Measurements from ENCODE around the gene SLC25A18.
A peak's percentile ranks its signal among the peaks of the same experiment; 100 is the strongest.

SLC25A18 gene

DNA sequence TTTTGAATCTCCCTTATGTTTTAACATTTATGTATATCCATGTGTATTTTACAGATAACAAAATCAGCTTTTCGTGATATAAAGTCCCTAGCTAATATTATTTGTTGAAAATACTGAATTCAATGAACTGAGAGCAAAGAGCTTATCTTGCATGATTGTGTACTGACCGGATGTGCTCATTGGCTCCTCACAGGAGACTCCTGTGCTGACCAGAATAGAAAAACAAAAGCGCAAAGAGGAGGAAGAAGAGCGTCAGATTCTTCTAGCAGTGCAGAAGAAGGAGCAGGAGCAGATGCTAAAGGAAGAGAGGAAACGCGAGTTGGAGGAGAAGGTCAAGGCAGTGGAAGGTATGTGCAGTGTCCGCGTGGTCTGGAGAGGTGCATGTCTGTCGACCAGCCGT is 39.4 kb upstream of the SLC25A18 start:
- no peaks in the 10 kb centered on the region for H3K36me3 ChIP-seq (ENCODE audit: low read depth)
- TF ChIP-seq, protein P1, sequence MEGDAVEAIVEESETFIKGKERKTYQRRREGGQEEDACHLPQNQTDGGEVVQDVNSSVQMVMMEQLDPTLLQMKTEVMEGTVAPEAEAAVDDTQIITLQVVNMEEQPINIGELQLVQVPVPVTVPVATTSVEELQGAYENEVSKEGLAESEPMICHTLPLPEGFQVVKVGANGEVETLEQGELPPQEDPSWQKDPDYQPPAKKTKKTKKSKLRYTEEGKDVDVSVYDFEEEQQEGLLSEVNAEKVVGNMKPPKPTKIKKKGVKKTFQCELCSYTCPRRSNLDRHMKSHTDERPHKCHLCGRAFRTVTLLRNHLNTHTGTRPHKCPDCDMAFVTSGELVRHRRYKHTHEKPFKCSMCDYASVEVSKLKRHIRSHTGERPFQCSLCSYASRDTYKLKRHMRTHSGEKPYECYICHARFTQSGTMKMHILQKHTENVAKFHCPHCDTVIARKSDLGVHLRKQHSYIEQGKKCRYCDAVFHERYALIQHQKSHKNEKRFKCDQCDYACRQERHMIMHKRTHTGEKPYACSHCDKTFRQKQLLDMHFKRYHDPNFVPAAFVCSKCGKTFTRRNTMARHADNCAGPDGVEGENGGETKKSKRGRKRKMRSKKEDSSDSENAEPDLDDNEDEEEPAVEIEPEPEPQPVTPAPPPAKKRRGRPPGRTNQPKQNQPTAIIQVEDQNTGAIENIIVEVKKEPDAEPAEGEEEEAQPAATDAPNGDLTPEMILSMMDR (IDR thresholded peaks at IDR 0.05; ENCODE audit: poor library complexity, severe bottlenecking) = no peak
- H3K27ac ChIP-seq (ENCODE audit: poor library complexity, severe bottlenecking) = no peak overlapping the region
- H3K27me3 ChIP-seq (ENCODE audit: insufficient read depth, poor library complexity, severe bottlenecking) = no peaks in the 10 kb centered on the region
- H3K9me3 ChIP-seq (ENCODE audit: severe bottlenecking) = no peaks in the 10 kb centered on the region
- H3K4me3 ChIP-seq (ENCODE audit: severe bottlenecking) = no peak overlapping the region
- no peaks in the 10 kb centered on the region for H3K4me1 ChIP-seq (ENCODE audit: insufficient read depth, poor library complexity, severe bottlenecking)
- DNase-seq (ENCODE audit: low spot score) (no peak), ATAC-seq (ENCODE audit: low read depth) (no peak)

DNA sequence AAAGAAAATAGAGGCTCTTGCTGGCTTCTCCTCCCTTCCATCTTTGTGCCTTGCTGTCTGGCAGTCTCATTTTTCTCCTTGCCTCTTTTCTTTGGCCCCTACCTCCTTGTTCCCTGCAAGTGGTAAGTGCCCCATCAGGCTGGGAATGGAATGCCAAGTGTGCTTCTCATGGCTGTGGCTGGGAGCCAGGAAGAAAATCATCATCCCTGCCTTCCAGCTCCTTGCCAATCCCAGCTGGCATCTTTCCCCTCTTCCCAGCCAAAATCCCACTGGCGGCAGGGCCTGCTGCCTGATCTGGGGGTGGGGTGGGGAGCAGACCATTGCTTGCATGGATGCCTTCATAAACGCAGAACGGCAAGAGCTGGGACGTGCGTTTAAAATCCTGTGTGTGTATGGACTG is 27.0 kb upstream of the SLC25A18 start:
- TF ChIP-seq, protein P1 (IDR thresholded peaks at IDR 0.05; ENCODE audit: poor library complexity, severe bottlenecking) = no peak
- Histone ChIP-seq H3K4me3 (ENCODE audit: severe bottlenecking) (no peak overlapping the region), H3K27me3 (ENCODE audit: insufficient read depth, poor library complexity, severe bottlenecking) (no peaks in the 10 kb centered on the region), H3K9me3 (ENCODE audit: severe bottlenecking) (no peaks in the 10 kb centered on the region), H3K4me1 (ENCODE audit: insufficient read depth, poor library complexity, severe bottlenecking) (no peaks in the 10 kb centered on the region), H3K36me3 (ENCODE audit: low read depth) (no peaks in the 10 kb centered on the region), H3K27ac (ENCODE audit: poor library complexity, severe bottlenecking) (no peak overlapping the region)
- DNase-seq (ENCODE audit: low spot score) (no peak), ATAC-seq (ENCODE audit: low read depth) (no peak)

DNA sequence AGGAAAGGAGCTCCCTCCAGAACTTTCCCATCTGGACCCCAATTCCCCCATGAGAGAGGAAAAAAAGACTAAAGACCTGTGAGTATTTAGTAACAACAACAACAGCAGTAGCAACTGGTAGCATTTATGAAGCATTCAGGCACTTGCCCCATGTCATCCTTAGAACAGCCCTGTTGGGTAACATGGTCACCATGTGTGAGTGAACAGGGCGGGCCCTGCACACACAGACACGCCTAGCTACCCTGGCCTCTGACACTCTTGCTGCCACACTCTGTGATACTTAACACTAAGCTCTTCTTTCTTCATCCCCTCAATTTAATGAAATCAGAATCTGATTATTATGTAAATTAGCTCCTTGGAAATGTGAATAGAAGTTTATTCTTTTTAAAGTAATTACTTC is 26.1 kb upstream of the SLC25A18 start:
- H3K27me3 ChIP-seq (ENCODE audit: insufficient read depth, poor library complexity, severe bottlenecking) = no peaks in the 10 kb centered on the region
- TF ChIP-seq, protein P1 (IDR thresholded peaks at IDR 0.05; ENCODE audit: poor library complexity, severe bottlenecking) = no peak
- H3K4me3 ChIP-seq (ENCODE audit: severe bottlenecking) = no peak overlapping the region
- H3K36me3 ChIP-seq (ENCODE audit: low read depth) = no peaks in the 10 kb centered on the region
- no peak for DNase-seq (ENCODE audit: low spot score)
- ATAC-seq (ENCODE audit: low read depth) = no peak
- no peaks in the 10 kb centered on the region for H3K9me3 ChIP-seq (ENCODE audit: severe bottlenecking)
- H3K4me1 ChIP-seq (ENCODE audit: insufficient read depth, poor library complexity, severe bottlenecking) = no peaks in the 10 kb centered on the region
- no peak overlapping the region for H3K27ac ChIP-seq (ENCODE audit: poor library complexity, severe bottlenecking)

DNA sequence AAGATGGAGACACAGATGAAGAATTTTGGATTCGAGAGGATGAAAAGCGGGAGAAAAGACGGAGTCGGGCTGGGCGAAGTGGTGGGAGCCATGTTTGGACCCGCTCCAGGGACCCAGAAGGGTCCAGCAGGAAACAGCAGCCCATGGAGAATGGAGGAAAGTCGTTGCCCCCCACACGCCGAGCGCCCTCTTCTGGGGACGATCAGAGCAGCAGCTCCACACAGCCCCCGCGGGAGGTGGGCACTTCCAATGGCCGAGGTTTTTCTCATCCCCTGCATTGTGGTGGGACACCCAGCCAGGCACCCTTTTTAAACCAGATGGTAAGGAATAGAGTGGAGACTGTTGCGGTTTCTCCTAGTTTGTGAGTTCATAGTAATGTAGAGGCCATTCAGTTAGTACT is 22.8 kb upstream of the SLC25A18 start:
- no peak overlapping the region for H3K27ac ChIP-seq (ENCODE audit: poor library complexity, severe bottlenecking)
- no peak overlapping the region for H3K4me3 ChIP-seq (ENCODE audit: severe bottlenecking)
- no peaks in the 10 kb centered on the region for H3K4me1 ChIP-seq (ENCODE audit: insufficient read depth, poor library complexity, severe bottlenecking)
- H3K9me3 ChIP-seq (ENCODE audit: severe bottlenecking) = no peaks in the 10 kb centered on the region
- H3K27me3 ChIP-seq (ENCODE audit: insufficient read depth, poor library complexity, severe bottlenecking) = no peaks in the 10 kb centered on the region
- no peaks in the 10 kb centered on the region for H3K36me3 ChIP-seq (ENCODE audit: low read depth)
- ATAC-seq (ENCODE audit: low read depth) (no peak), DNase-seq (ENCODE audit: low spot score) (no peak)
- TF ChIP-seq, protein P1 (IDR thresholded peaks at IDR 0.05; ENCODE audit: poor library complexity, severe bottlenecking) = peak; percentile 13

DNA sequence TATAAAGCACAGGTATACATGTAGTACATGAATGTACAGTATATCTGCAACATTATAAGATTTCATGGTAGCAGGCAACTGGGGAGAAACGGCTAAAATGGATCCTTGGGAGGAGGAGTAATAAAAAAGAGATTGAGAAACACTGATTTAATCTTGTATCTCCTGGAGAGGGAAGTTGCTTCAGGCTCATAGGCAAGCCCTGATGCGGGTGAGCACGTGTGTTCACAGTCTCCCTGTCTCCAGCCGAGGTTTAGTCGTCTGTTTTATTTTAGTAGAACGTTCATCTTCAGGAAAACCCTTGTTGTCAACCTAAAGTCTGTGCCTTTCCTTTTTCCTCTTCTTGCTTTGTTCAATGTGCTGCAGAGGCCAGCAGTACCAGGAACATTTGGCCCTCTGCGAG is 21.8 kb upstream of the SLC25A18 start:
- no peaks in the 10 kb centered on the region for H3K36me3 ChIP-seq (ENCODE audit: low read depth)
- ATAC-seq (ENCODE audit: low read depth) (no peak), DNase-seq (ENCODE audit: low spot score) (no peak)
- no peaks in the 10 kb centered on the region for H3K9me3 ChIP-seq (ENCODE audit: severe bottlenecking)
- H3K4me3 ChIP-seq (ENCODE audit: severe bottlenecking) = no peak overlapping the region
- no peak overlapping the region for H3K27ac ChIP-seq (ENCODE audit: poor library complexity, severe bottlenecking)
- TF ChIP-seq, protein P1 (IDR thresholded peaks at IDR 0.05; ENCODE audit: poor library complexity, severe bottlenecking) = no peak
- no peaks in the 10 kb centered on the region for H3K4me1 ChIP-seq (ENCODE audit: insufficient read depth, poor library complexity, severe bottlenecking)
- no peaks in the 10 kb centered on the region for H3K27me3 ChIP-seq (ENCODE audit: insufficient read depth, poor library complexity, severe bottlenecking)

All from RWPE2 (cell line).